Hypothalamus (tissue), 51 donors: ENCODE measurements around the gene ZNF546.
A peak's percentile ranks its signal among the peaks of the same experiment; 100 is the strongest.
"Not testable (repeated sequence)": the region's sequence is repeated elsewhere in the genome, so short reads cannot be mapped to it uniquely, and the experiment has no call there.

ENCODE experiments used
- DNase-seq, 51 donors: peaks; one replicate each; lab custom pipeline; 2025; lab: John Stamatoyannopoulos, UW

The ZNF546 gene

DNA sequence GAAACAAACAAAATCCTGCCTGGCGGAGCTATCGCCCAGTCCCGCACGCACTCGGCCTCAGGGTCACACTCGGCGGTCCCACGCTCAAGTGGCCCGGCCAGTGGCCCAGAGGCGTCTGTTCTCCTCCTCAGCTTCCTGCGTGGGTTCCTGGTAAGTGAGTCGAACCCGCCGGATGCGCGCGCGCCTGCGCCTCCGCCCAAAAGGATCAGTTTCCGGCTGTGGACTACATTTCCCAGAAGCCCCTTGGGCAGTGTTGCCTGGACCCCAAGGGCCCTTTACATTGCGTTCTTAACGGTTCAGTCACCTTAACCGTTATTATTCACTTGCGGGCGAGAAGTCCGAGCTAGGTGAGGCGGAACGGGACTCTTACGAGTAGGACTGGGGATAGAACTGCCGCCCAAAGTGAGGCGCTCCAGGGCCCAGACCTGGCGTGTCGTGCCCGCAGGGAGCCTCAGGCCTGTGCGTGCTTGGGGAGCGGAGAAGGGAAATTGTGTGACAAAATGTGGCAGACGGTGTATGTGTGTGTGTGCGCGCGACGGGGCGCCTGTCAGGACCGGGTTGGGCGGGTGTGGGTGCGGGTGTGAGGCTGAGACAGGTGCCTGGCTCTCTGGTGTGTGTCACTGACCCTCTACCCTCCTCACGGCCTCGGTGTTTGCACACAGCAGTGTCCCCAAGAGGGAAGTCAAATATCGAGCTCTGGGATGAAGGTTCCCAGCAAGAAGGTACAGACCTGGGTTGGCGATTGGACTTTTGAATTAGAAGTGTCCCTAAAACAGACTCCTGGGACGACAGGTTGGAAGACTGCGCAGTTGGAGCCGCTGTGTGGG is at the start of gene ZNF546:
Gene ZNF546, plus strand, starts transcription at position 250 of the 827 bp plus-strand sequence. CDS start 1,267 bp downstream, outside the sequence.
- DNase-seq: peak; percentile 57 to 94 (median 84)

DNA sequence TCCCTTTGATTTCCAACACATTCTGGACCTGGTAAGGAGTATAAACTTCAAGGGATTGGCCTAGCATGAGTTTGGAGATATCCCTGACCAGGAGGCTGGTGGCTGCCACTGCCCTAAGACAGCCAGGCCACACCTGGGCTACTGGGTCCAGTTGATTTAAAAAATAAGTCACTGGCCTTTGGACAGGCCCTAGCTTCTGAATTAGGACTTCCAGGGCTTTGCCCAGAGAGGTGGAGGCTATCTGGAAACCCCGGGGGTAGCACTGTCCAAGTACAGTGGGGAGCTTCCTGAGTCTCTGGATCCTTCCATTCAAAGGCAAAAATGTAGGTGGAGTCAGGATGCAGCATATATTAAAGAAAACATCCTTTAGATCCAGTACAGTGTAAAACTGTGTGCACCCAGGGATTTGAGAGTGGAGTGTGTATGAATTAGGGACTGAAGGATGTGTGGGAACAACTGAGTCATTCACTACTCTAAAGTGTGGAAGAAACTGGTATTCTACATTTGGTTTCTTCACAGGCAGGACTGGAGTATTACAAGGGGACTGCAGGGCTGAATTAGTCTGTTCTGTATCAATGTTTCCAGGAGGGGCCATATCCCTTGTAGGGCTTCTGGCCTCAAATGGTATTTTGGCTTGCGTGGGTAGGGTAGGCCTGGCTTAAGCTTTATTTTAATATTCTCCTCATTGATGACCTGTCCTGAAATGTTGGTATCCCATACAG is 47.7 kb upstream of the ZNF546 start:
- DNase-seq: no peak

- no peak for DNase-seq
These were observed 45.7 kb upstream of the ZNF546 start for GRCh38 chr19:39951065-39951650.

GRCh38 chr19:39951686-39952085 is 45.2 kb upstream of the ZNF546 start:
- peak in 1 of 51 donors; percentile 11 for DNase-seq

- DNase-seq: no peak
These were observed 42.9 kb upstream of the ZNF546 start for GRCh38 chr19:39953915-39954314.

DNA sequence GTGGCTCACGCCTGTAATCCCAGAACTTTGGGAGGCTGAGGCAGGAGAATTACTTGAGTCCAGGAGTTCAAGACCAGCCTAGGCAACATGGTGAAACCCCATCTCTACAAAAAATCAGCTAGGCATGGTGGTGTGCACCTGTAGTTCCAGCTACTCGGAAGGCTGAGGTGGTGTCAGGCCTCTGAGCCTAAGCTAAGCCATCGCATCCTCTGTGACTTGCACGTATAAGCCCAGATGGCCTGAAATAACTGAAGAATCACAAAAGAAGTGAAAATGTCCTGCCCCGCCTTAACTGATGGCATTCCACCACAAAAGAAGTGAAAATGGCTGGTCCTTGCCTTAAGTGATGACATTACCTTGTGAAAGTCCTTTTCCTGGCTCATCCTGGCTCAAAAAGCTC is 39.0 kb upstream of the ZNF546 start:
- not testable (repeated sequence) for DNase-seq

- DNase-seq: not testable (repeated sequence)
These were observed 37.9 kb upstream of the ZNF546 start for GRCh38 chr19:39958942-39959341.

GRCh38 chr19:39959407-39959806 is 37.5 kb upstream of the ZNF546 start:
- DNase-seq: not testable (repeated sequence)

DNA sequence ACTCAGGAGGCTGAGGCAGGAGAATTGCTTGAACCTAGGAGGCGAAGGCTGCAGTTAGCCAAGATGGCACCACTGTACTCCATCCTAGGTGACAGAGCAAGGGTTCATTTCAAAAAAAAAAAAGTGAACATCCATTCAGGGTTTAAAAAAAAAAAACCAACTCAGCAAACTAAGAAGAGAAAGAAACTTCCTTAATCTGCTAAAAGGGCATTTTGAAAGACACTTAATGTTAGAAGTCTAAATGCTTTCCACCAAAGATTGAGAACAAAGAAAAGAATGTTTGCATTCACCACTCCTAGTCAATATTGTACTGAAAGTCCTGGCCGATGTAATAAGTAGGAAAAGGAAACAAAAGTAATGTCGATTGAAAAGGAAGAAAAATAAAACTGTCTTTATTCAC is 33.0 kb upstream of the ZNF546 start:
- no peak for DNase-seq

- no peak for DNase-seq
These were observed 30.2 kb upstream of the ZNF546 start for GRCh38 chr19:39966617-39967016.

- DNase-seq: no peak
These were observed 29.3 kb upstream of the ZNF546 start for GRCh38 chr19:39967561-39967960.

DNA sequence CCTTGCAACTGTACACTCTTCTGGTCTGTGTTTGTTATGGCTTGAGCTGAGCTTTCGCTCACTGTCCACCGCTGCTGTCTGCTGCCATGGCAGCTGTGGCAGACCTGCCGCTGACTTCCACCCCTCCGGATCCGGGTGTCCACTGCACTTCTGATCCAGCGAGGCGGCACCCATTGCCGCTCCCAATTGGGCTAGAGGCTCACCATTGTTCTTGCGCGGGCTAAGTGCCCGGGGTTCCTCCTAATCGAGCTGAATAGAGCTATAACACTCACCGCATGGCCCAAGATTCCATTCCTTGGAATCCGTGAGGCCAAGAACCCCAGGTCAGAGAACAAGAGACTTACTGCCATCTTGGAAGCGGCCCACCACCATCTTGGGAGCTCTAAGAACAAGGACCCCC is 28.1 kb upstream of the ZNF546 start:
- DNase-seq: no peak

DNA sequence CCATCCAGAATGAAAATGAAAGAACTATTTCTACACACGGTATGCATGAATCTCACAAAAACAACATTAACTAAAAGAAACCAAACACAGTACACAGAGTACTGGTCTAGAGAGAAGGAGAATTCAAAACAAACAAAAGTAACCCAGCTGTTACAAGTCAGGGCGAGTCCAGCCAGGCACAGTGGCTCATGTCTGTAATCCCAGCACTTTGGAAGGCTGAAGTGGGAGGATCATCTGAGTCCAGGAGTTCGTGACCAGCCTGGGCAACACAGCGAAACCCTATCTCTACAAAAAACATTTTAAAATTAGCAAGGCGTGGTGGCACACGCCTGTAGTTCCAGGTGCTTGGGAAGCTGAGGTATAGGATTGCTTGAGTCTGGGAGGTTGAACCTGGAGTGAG is 27.6 kb upstream of the ZNF546 start:
- DNase-seq: no peak

DNA sequence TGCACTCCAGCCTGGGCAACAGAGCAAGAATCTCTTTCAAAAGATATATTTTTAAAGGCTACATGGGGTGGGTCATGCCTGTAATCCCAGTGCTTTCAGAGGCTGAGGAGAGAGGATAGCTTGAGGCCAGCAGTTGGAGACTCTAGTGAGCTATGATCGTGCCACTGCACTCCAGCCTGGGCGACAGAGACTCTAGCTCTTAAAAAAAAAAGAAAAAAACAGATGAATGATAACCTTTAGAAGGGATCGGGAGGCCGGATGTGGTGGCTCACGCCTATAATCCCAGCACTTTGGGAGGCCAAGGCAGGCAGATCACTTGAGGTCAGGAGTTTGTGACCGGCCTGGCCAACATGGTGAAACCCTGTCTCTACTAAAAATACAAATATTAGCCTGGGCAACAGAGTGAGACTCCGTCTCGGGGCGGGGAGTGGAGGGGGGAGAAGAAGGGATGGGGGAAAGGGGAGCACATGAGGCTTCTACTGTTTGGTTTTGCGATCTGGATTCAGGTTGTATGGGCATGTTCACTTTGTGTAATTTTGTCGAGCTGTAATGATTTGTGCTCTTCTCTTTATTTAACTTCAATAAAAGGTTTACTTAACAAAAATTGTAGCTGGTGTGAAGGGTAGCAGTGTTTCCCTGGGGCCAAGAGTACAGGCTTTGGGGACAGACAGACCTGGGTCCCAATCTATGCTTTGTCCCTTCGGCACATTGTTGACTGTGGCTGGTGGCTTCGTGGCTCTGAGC is 27.0 kb upstream of the ZNF546 start:
- no peak for DNase-seq

DNA sequence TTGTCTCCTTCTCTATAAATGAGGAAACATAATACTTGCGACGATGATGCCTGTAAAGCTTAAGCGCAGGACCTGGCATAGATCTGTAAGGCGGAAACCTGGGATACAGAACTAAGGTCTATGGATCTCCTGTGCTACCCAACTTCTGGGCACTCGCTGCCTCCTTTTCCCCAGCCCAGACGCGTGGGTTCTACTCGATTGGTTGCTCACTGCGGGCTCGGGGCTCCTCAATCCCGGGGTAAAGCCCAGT is 26.5 kb upstream of the ZNF546 start:
- peak in 5 of 51 donors; percentile 34 to 53 (median 47) for DNase-seq

GRCh38 chr19:39970675-39971379 is 26.0 kb upstream of the ZNF546 start, which contains the start of gene PSMC4:
Gene PSMC4 (plus strand): TSS chr19:39971165. CDS start chr19:39971203, 38 bp downstream.
- peak; percentile 65 to 99 (median 97) for DNase-seq

DNA sequence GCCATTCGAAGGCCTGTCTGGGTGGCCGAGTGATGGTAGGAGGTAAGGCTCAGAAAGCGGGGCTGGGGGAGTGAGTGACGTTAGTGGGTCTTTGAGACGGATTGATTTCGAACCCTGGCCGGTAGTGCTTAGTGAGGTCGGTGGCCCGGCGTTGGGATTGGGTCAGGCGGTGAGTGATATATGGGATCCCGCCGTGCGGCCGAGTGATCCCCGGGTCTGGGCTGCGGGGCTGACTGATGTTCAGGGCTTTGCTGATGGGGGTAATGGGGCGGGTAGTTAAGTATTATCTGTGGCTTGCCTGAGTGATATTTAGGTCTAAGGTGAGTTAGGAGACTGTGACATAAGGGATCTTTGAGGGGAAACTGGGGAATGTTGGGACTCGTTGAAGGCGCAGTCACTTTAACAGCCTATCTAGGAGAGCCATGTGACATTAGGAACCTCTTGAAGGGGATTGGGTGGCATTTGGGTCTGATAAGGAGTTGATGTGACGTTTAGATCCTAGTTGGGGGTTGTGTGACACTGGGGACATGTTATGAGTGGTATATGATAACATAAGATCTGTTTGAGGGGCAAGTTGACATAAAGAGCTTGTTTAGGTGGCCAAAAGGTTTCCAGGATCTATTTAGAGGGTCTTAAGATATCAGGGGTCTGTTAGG is 25.4 kb upstream of the ZNF546 start:
- DNase-seq: peak in 3 of 51 donors; percentile 41 to 67 (median 48)

DNA sequence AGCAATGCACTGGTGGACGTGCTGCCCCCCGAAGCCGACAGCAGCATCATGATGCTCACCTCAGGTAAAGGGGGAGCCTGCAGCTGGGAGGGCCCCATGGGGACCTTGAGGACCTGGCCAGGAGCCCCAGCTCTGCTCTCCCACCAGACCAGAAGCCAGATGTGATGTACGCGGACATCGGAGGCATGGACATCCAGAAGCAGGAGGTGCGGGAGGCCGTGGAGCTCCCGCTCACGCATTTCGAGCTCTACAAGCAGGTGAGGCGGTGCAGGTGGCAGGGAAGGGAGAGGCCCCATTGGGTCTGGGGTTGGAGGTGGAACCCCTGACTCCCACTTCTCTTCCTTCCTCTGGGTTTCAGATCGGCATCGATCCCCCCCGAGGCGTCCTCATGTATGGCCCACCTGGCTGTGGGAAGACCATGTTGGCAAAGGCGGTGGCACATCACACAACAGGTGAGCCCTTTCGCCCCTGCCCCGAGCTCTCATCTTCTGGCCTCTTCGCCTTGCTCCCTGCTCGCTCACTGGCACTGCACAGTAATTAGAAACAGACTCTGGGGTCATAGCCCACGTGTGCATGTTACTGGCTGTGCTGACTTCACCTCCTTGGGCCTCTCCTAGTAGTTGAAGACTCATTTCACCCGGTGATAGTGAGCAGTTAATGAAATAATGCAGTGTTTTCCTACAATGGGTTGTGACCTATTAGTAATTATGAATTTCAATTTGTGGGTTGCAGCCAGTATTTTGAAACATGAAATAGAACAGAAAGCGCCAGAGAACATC is 22.3 kb upstream of the ZNF546 start:
- DNase-seq: no peak

- DNase-seq: no peak
These were observed 14.0 kb upstream of the ZNF546 start for GRCh38 chr19:39982883-39983282.
